NOMO-1 treated with DMSO at 0.1 percent for 48 hours (cell line): ENCODE results near the gene FIZ1.
"Not testable (repeated sequence)": the region's sequence is repeated elsewhere in the genome, so short reads cannot be mapped to it uniquely, and the experiment has no call there.

Source experiments
- DNase-seq: peaks from one replicate; lab custom pipeline; 2025; ENCODE audit not compliant: unreplicated experiment; lab: John Stamatoyannopoulos, UW

FIZ1 gene

DNA sequence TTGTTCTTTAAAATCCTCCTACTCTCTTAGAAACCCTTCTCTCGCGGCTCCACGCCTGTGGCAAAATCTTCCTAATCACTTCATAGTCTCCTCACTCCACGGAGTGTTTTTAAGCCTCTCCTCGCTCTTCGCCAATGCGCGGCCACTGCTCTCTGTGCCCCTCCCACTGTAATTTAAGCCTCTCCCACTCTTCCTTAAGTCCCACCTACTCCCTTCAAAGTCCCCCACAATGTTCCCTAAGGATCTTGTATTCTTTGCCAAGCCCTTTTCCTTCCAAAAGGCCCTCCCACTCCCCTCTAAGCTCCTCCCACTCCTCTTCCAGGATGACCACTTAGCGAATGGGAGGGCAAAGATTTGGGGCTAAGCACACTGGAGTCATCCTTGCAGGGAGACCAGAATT is 1.3 kb downstream of the FIZ1 start:
- no peak for DNase-seq

- no peak for DNase-seq
Measured at GRCh38 chr19:55597501-55597921, 1.8 kb downstream of the FIZ1 start.

DNA sequence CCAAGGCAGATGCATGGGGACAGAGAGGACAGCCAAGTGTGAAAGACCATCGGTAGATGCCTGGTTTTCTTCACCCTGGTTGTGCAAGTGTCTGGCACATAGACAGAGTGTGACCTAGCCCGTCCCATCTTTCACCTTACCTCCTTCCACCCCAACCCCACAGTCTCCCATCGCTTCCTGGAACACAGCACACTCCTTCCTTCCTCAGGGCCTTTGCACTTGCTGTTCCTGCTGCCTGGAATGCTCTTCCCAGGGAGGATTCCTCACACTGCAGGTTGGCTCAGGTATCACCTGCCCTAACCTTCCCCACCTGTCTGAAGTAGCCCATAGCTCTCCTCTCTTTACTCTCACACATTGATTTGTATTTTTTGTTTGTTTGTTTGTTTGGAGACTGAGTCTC is 3.0 kb downstream of the FIZ1 start:
- DNase-seq: no peak

GRCh38 chr19:55594996-55595545 is 4.2 kb downstream of the FIZ1 start:
- DNase-seq: no peak

DNA sequence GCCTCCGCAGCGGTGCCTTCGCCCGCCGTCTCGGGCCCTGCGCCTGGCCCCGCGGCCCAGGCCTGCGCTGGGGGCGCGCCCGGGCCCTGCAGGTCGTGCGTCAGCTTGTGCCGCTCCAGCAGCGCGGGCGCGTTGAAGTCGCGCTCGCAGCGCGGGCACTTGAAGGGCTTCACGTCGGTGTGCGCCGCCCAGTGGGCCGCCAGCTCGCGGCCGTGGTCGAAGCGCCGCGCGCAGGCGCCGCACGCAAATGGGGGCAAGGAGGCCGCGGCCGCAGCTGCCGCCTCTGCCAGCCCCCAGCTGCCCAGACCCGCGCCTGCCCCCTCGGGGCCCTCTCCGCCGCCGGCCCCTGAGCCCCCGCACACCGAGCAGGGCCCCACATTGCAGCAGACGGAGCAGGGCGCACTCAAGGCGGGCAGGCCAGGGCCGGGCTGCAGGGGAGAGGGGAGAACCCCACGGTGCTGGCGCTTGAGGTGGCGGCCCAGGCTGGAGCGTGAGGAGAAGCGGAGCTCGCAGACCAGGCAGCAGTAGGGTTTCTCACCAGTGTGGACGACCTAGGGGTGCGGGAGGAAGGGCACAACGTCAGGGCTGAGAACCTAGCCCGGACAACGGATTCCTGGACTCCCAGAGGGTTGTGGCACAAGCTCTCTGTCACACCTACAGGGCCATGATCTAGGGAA is 6.1 kb downstream of the FIZ1 start:
- no peak for DNase-seq

- DNase-seq: no peak
Measured at GRCh38 chr19:55592391-55593090, 6.8 kb downstream of the FIZ1 start.

DNA sequence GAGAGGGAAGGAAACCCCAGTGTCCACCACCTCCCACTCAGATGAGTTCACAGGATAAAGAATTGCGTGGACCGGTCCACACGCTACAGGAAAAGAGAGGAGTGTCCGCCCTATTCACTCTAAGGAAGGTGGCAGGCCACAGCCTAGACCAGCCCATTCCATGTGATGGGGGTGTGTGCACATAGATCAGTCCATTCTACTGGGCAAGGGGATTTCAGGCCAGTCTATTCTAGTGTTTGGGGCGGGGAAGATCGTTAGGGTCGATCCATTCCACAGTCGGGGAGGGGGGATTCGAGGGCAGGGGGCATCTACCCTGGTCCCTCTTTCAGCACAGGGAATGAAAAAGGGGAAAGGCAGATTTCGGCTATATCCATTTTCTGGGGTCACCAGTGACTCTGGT is 7.8 kb downstream of the FIZ1 start:
- no peak for DNase-seq

DNA sequence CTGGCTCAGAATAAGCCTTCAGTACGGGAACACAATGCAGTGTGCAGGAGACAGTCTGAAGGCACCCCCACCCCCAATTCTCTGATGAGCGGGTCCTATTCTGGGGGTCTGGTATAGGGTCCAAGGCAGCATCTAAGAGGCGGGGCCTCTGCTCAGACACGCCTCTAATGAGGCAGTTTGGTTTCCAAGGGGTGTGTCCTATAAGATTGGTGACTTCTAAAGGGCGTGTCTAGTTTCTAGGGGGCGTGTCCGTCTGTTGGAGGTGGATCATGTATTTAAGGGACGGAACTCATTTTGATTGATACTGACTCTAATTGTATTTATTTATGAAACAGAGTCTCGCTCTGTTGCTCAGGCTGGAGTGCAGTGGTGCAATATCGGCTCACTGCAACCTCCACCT is 8.7 kb downstream of the FIZ1 start:
- no peak for DNase-seq

GRCh38 chr19:55590109-55590508 is 9.2 kb downstream of the FIZ1 start:
- no peak for DNase-seq

- DNase-seq: no peak
Measured at GRCh38 chr19:55588738-55589137, 10.6 kb downstream of the FIZ1 start.

DNA sequence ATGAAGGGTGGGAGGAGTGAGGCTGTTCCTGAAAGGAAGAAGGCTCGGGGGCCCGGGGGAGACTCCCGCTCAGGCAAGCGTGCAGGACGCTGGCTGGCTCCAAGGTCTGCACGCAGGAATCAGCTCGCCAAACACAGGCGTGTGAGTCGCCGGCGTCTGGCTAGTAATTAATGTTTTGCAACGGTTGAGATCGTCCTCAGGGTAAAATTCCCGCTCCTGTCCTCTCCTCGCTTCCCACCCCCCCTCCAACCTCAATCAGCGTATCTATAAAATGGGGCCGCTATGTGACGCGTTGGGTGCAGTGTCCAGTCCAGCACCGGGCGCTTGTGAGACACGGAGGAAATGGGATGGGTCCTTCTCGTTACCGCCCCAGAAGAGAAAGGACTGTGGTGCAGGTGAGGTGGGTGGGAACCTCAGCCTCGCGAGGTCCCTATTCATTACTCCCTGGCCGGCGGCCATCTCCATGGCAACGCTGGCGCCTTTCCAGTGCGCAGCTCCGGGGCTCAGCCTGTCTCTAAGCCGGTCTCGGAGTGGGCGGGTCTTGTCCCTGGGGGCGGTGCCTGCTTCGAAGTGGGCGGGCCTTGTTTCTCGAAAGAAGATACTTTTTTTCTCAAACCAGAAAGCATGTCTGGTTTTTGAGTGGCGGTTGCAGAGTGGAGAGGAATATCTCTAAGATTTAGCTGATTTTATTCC is 12.2 kb downstream of the FIZ1 start:
- DNase-seq: peak; percentile 77

- no peak for DNase-seq
Measured at GRCh38 chr19:55585658-55586339, 13.5 kb downstream of the FIZ1 start.

DNA sequence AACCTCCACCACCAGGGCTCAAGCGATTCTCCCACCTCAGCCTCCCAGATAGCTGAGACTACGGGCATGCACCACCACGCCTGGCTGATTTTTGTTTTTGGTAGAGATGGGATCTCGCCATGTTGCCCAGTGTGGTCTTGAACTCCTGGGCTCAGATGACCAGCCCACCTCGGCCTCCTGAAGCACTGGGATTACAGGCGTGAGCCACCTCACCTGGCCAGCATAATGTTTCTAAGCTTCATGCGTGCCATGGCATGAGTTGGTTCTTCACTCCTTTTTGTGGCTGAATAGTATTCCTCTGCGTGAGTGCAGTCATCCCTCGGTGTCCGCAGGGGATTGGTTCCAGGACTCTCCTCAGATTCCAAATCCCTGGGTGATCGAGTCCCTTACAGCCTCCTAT is 14.4 kb downstream of the FIZ1 start:
- DNase-seq: no peak

DNA sequence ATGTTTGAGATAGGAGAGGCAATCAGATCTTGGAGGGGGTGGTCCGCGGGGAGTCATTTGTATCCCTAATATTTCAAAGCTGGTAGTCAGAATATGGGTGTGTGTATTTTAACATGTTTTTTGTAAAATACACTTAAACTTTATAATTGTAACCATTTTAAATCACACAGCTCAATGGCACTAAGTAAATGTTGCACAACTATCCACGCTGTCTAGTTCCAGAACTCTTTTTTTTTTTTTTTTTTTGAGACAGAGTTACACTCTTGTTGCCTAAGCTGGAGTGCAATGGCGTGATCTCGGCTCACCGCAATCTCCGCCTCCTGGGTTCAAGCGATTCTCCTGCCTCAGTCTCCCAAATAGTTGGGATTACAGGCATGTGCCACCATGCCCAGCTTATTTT is 15.4 kb downstream of the FIZ1 start:
- DNase-seq: not testable (repeated sequence)

GRCh38 chr19:55582284-55582683 is 17.0 kb downstream of the FIZ1 start:
- DNase-seq: not testable (repeated sequence)

GRCh38 chr19:55581823-55582223 is 17.5 kb downstream of the FIZ1 start:
- DNase-seq: no peak

- DNase-seq: peak; percentile 10
Measured at GRCh38 chr19:55581145-55581822, 18.0 kb downstream of the FIZ1 start.

DNA sequence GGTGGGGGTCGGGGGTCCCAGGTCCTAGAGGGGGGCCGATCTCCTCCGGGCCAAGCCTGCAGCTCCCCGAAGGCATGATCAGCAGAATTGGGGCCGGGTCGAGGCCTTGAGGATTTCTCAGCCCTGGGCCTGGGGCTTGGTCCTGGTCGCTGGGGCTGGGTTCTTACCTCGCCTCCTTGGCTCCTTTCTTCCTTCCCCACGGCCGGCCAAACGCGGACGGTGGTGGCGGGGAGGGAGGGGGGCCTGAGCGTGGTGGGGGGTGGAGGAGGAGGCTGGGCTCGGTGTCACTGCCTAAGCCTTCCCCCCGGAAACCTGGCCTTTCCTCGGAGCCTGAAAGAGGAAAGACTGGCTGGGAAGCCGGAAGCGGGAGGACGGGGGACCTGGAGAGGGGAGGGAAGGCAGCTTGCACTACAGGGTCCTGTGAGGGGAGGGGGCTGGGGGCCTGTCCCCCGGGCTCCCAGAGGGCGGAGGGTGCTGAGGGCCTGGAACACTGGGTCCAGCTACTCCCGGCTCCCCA is 18.6 kb downstream of the FIZ1 start, which contains the start of gene ZNF579:
TSS of gene ZNF579 (minus strand) at position 221 of the 517 bp plus-strand sequence. CDS start 1,209 bp downstream, outside the sequence.
- peak; percentile 74 for DNase-seq

DNA sequence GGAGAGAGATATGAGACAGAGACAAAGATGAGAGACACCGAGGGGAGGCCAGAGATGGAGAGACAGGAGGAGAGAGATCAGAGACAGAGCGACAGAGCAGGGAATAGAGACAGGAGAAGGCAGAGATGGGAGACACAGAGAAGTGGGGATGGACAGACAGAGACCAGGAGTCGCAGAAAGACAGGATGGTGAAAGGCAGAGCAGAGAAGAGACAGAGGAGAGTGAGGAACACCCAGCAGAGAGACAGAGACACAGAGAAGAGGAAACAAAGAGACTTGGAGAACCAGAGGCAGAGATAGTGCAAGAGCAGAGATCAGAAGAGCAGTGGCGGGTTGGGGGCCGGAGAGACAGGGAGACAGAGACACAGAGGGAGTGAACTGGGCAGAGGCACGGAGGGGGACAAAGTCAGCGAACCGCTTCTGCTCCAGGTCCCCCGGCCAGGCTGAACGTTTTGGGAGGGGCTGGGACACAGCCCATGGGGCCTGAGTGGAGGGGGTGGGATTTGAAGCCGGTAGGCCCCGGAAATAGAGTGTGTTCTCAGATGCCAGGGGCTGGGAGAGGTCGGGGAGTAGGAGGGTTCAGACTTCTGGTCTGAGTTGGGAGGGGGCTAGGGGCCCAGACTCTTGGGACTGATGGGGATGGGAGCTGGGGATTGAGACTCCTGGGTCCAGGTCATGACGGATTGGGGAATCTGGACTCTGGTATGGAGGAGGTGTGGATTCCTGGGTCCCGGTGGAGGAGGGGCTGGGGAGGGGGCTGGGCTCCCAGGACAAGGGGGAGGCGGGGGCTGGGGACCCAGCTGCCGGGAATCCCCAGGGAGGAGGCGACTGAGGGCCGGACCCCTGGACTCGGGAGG is 19.3 kb downstream of the FIZ1 start:
- peak; percentile 22 for DNase-seq
